ENCODE measurements around the gene AGXT. TPM values are rescaled to one million over a fixed set of nuclear protein-coding genes. Genes with fewer than 3 reads are reported as not detected.

Gene AGXT
- total RNA-seq, 2 experiments from 2014 or later: not detected

- POLR2A ChIA-PET: no interaction called here
- H3K4me3 Mint-ChIP-seq: no peak overlapping the region
- CTCF ChIA-PET: no interaction called here
- H3K27me3 Mint-ChIP-seq: peaks cover 5% of the 10 kb centered on the region
- no peaks in the 10 kb centered on the region for H3K4me1 Mint-ChIP-seq
- no peaks in the 10 kb centered on the region for H3K36me3 Mint-ChIP-seq (ENCODE audit: low read depth)
- H3K9me3 Mint-ChIP-seq: no peaks in the 10 kb centered on the region
- DNase-seq: no peak
- no peak overlapping the region for H3K27ac Mint-ChIP-seq
These were observed 50.6 kb downstream of the AGXT start for GRCh38 chr2:240919161-240919781.

- no peaks in the 10 kb centered on the region for H3K36me3 Mint-ChIP-seq (ENCODE audit: low read depth)
- no peak overlapping the region for H3K4me3 Mint-ChIP-seq
- H3K27me3 Mint-ChIP-seq: peaks cover 5% of the 10 kb centered on the region
- H3K27ac Mint-ChIP-seq: no peak overlapping the region
- H3K4me1 Mint-ChIP-seq: no peaks in the 10 kb centered on the region
- CTCF ChIA-PET: no interaction called here
- no peaks in the 10 kb centered on the region for H3K9me3 Mint-ChIP-seq
- DNase-seq: peak; percentile 11
- POLR2A ChIA-PET: no interaction called here
These were observed 51.5 kb downstream of the AGXT start for GRCh38 chr2:240919786-240920782.

- Mint-ChIP-seq H3K27ac (no peak overlapping the region), H3K27me3 (peaks cover 1% of the 10 kb centered on the region), H3K9me3 (no peaks in the 10 kb centered on the region), H3K36me3 (ENCODE audit: low read depth) (no peaks in the 10 kb centered on the region), H3K4me3 (no peak overlapping the region), H3K4me1 (no peaks in the 10 kb centered on the region)
- peak; percentile 13 for DNase-seq
- CTCF ChIA-PET: no interaction called here
- POLR2A ChIA-PET: no interaction called here
These were observed 52.2 kb downstream of the AGXT start for GRCh38 chr2:240920783-240921231.

DNA sequence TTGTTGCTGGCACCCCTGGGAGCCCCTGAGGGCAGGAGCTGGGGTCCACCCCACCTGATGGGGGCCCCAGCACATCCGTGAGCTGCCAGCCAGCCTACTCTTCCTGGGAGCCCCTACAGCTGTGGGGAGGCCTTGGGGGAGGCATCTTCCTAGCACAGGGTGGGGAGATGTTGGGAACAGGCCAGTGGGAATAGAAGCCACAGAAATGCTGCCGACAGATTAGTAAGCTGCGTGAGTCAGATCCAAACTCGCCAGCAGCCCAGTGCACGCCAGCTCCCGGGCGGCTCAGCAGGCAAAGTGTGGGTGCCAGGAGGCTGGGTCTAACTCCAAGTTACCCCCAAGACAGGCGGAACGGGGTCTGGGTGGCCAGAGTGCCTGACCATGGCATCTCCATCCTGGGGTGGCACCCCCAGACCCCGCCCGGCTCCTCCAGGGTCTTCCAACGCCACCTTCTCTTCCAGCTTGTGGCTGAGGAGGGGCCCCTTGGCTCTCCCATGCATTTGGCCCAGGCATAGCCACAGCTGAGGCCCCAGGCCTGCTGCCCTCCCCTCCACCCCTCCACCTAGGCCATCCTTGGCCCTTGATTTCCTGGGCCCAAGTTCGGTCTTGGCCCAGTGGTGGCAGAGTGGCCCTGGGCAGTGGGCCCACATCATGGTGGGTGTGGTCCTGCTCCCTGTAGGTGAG lies 52.8 kb downstream of the AGXT start:
- Mint-ChIP-seq H3K4me3 (no peak overlapping the region), H3K4me1 (no peaks in the 10 kb centered on the region), H3K27ac (no peak overlapping the region), H3K27me3 (peaks cover 1% of the 10 kb centered on the region), H3K36me3 (ENCODE audit: low read depth) (no peaks in the 10 kb centered on the region), H3K9me3 (no peaks in the 10 kb centered on the region)
- POLR2A ChIA-PET: no interaction called here
- CTCF ChIA-PET: no interaction called here
- DNase-seq: peak; percentile 12

DNA sequence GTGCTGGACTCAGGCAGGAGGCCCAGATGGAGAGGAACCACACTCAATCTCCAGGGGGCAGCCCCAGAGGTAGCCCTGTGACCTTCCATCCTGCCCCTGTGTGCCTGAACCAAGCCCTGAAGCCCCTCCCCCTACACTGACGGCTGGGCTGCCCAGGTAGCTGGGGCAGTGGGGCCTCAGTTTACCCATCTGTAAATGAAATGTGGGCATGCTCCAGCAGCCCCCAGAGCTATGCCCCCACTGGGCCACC lies 53.3 kb downstream of the AGXT start:
- no peaks in the 10 kb centered on the region for H3K4me1 Mint-ChIP-seq
- no peaks in the 10 kb centered on the region for H3K36me3 Mint-ChIP-seq (ENCODE audit: low read depth)
- H3K27ac Mint-ChIP-seq: no peak overlapping the region
- no peak overlapping the region for H3K4me3 Mint-ChIP-seq
- no peaks in the 10 kb centered on the region for H3K9me3 Mint-ChIP-seq
- peaks cover 1% of the 10 kb centered on the region for H3K27me3 Mint-ChIP-seq
- ChIA-PET CTCF (no interaction called here), POLR2A (no interaction called here)
- DNase-seq: no peak

GRCh38 chr2:240922245-240922981 lies 53.8 kb downstream of the AGXT start:
- no peak overlapping the region for H3K27ac Mint-ChIP-seq
- H3K9me3 Mint-ChIP-seq: no peaks in the 10 kb centered on the region
- CTCF ChIA-PET: no interaction called here
- H3K4me1 Mint-ChIP-seq: no peaks in the 10 kb centered on the region
- no peak overlapping the region for H3K4me3 Mint-ChIP-seq
- peak; percentile 13 for DNase-seq
- POLR2A ChIA-PET: no interaction called here
- no peaks in the 10 kb centered on the region for H3K36me3 Mint-ChIP-seq (ENCODE audit: low read depth)
- no peaks in the 10 kb centered on the region for H3K27me3 Mint-ChIP-seq

DNA sequence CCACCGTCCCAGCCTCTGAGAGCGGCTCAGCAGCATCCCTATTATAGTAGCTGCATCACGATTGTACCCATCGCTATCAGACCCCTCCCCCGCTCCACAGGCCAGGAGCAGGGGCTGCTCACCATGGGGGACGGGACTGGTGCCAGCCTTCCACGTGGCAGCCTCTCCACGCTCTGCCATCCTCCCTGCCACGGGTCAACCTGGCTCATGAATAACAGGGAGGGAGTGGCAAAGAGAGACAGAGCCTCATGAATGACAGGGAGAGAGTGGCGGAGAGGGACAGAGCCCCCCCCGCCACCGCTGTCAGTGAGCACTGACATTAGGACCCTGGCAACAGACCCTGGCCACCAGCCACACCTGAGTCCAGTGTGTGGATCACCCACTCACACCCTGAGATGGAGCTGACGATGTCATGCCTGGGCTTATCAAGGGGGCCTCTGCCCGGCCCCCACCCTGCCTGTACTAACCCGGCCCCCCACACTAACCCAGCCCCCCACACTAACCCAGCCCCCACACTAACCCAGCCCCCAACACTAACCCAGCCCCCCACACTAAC lies 54.4 kb downstream of the AGXT start:
- H3K36me3 Mint-ChIP-seq (ENCODE audit: low read depth): no peaks in the 10 kb centered on the region
- H3K27ac Mint-ChIP-seq: no peak overlapping the region
- no peaks in the 10 kb centered on the region for H3K27me3 Mint-ChIP-seq
- DNase-seq: peak; percentile 10
- POLR2A ChIA-PET: no interaction called here
- H3K9me3 Mint-ChIP-seq: no peaks in the 10 kb centered on the region
- no peaks in the 10 kb centered on the region for H3K4me1 Mint-ChIP-seq
- CTCF ChIA-PET: no interaction called here
- no peak overlapping the region for H3K4me3 Mint-ChIP-seq

GRCh38 chr2:240925191-240925567 lies 56.6 kb downstream of the AGXT start:
- no peaks in the 10 kb centered on the region for H3K4me1 Mint-ChIP-seq
- CTCF ChIA-PET: no interaction called here

DNA sequence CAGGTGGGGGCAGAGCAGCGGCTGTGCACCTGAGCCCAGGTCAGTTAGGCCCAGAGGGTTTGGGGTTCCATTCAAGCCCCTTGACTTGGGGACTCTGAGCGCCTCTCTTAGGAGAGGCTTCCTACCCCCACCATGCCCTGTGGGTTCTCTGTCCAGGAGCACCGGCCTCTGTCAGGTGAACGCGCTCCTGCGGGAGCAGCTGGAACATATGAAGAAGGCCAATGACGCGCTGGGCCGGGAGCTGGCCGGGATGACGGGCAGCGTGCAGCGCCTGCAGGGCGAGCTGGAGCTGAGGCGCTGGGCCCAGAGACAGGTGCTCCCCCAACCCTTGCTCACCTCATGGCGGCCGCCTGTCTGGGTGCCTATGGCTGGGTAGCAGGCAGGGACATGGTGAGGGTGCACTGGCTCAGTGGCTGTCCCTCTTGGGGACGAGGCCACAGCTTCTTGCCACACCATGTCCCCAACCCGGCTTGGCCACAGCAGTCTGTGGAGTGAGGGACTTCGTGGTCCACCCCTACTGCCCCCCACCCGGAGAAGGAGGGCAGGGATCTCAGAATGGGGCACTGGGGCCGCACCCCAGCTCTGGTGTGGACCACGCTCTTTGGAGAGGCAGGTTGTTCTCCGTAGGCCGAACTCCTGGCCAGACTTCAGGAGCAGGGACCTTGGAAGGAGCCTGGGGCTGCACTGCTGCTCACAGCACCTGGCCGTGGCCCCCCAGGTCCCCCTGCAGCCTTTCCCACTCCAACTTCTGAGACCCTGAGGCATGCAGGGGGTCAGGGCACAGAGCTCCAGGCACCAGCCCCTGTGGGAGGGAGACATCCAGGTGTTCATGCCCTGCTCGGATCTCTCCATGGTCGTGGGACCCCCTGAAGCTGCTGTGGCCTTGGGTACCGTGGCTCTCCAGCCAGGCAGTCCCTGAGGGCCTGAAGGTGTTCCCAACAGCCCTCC lies 57.2 kb downstream of the AGXT start:
- H3K27ac Mint-ChIP-seq: no peak overlapping the region
- peaks cover 3% of the 10 kb centered on the region for H3K27me3 Mint-ChIP-seq
- peak; percentile 14 for DNase-seq
- H3K36me3 Mint-ChIP-seq (ENCODE audit: low read depth): no peaks in the 10 kb centered on the region
- no peaks in the 10 kb centered on the region for H3K4me1 Mint-ChIP-seq
- H3K4me3 Mint-ChIP-seq: no peak overlapping the region
- ChIA-PET CTCF (no interaction called here), POLR2A (no interaction called here)
- H3K9me3 Mint-ChIP-seq: no peaks in the 10 kb centered on the region

More at GRCh38 chr2:240925191-240925567, 56.6 kb downstream of the AGXT start:
- Mint-ChIP-seq H3K27me3 (peaks cover 3% of the 10 kb centered on the region), H3K9me3 (no peaks in the 10 kb centered on the region), H3K4me3 (no peak overlapping the region), H3K36me3 (ENCODE audit: low read depth) (no peaks in the 10 kb centered on the region), H3K27ac (no peak overlapping the region)
- POLR2A ChIA-PET: no interaction called here
- DNase-seq: peak; percentile 18

DNA sequence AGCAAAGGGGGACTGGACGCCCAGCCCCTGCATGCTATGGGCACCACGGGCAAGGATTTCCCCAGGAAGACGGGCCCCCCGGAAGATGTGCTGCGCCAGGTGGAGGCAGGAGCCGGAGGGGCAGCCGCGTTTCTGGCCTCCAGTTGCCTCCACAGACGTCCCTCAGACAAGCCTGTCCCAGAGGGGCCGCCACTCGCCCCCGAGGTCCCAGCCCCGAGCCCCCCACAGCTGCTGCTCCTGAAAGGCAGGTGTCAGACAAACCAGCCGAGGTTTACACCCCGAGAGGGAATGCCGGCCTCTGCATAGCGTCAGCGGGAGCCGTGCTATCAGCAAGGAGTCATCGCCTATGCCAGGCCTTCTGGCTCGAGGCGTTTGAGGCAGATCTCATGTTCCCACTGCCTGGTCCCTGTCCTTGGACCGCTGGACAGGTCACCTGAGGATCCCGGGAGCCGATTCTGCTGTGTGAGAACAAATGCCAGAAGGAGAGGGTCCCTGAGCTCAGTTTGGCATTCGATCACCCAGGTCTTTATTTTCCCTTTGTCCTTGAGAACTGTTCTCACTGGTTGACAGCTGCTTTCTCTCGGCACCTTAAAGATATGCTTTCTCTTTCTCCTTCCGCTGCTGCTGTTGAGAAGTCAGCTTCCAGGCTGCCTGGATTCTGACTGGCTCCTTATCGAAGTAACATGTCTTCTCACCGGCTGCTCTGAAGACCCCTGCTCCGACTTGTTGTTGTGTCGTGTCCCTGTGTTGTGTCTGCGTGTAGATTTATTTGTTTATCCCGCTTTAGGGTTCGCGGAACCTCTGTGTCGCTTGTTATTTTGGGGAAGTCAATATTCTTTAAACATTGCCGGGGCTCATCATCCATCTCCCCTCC lies 58.1 kb downstream of the AGXT start:
- no peak overlapping the region for H3K27ac Mint-ChIP-seq
- peaks cover 3% of the 10 kb centered on the region for H3K27me3 Mint-ChIP-seq
- no peaks in the 10 kb centered on the region for H3K36me3 Mint-ChIP-seq (ENCODE audit: low read depth)
- no peaks in the 10 kb centered on the region for H3K9me3 Mint-ChIP-seq
- POLR2A ChIA-PET: no interaction called here
- CTCF ChIA-PET: no interaction called here
- DNase-seq: peak; percentile 15
- H3K4me1 Mint-ChIP-seq: no peaks in the 10 kb centered on the region
- no peak overlapping the region for H3K4me3 Mint-ChIP-seq

DNA sequence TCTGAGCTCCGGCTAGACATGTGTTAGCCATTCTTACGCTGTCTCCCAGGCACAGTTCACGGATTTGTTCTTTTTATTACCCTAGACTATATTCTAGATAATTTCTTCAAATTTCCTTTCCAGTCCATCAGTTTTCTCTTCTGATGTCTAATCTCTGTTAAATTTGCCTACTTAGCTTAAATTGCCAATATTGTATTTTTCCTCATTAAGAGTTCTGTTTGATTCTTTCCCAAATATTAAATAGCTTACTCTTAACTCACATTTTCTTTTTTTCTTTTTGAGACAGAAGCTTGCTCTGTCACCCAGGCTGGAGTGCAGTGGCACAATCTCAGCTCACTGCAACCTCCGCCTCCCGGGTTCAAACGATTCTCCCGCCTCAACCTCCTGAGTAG lies 58.8 kb downstream of the AGXT start:
- no peaks in the 10 kb centered on the region for H3K9me3 Mint-ChIP-seq
- H3K36me3 Mint-ChIP-seq (ENCODE audit: low read depth): no peaks in the 10 kb centered on the region
- ChIA-PET POLR2A (no interaction called here), CTCF (no interaction called here)
- DNase-seq: no peak
- H3K27ac Mint-ChIP-seq: no peak overlapping the region
- H3K4me3 Mint-ChIP-seq: no peak overlapping the region
- H3K27me3 Mint-ChIP-seq: peaks cover 3% of the 10 kb centered on the region
- no peaks in the 10 kb centered on the region for H3K4me1 Mint-ChIP-seq
